GM18861 (cell line): ENCODE results near the gene CTNNA3.

Experiments
- ATAC-seq: cut with Tn5 transposase; IDR thresholded peaks from one replicate; pipeline ENCODE4 v1.9.1; 2021; ENCODE audit not compliant: unreplicated experiment

Gene CTNNA3

GRCh38 chr10:65907199-65907712 is 1788.7 kb downstream of the CTNNA3 start:
- no peak for ATAC-seq

DNA sequence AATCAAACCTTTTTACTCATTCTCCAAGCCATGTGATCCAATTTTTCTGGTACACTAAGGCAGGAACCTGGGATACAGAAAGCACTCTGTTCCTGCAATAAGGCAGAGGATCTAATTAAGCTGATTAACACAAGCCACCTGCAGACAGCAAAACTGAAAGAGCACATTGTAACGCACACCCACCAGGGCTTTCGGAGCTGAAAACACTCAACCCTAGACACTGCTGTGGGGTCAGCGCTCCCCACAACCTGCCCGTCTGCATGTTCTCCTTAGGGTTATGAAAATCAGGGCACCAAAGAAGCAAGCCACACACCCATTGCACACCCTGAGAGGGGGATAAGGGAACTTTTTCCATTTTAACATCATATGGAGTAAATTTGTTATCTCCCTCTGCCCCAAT is 1792.4 kb downstream of the CTNNA3 start:
- no peak for ATAC-seq

DNA sequence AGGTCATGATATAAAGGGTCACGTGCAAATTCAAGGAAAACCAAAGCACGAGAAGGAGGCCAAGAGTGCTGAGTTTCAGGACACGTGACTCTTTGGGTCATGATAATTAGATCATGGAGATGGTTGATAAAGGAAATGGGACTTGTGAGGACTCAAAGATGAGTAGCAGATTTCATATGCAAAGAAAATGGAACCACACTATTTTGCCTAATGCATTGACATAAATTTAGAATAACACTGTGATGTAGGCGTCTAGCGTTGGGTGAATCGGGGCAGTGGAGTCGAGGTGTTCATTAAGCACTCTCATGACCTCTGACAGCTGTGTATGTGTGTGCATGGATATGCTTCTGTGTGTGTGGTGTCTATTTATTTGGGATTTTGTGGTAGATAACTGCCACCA is 1795.7 kb downstream of the CTNNA3 start:
- no peak for ATAC-seq

GRCh38 chr10:65898055-65898454 is 1797.9 kb downstream of the CTNNA3 start:
- ATAC-seq, result no peak

GRCh38 chr10:65894961-65895360 is 1801.0 kb downstream of the CTNNA3 start:
- ATAC-seq, result no peak

DNA sequence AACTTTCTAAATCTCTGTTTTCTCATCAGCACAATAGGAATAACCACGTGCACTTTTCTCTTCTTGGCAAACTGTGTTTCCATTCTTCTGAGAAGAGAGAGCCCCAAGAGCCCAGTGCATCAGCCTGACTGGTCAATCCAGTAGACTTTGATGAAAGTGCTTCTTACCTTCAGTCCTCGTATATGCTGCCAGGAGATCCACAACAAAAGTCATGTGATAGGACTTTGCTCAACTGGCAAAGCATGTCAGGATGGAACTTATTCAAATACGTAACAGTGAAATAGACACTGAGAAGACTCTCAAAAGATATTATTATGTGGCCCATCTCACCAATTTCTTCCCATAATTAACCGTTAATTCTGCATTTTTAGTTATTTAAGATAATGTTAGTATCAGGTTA is 1801.6 kb downstream of the CTNNA3 start:
- no peak for ATAC-seq

DNA sequence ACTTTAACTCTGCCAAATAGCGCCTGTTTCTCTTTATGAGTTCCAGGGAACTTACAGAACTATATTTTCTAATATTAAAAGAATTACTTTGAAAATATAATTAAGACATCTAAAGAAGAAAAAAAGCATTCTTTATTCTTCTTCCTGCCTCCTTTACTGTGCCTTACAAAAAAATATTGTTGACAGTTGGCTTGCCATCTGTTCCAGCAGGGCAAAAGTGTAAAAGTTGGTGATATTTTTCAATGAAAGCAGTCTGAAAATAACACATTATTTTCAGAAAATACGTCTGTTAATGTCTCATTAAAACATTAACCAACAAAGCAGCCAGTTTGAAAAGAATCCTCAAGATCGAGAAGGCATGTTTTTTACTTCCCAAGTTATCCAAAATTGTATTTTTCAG is 1802.3 kb downstream of the CTNNA3 start:
- ATAC-seq, result no peak

GRCh38 chr10:65892284-65892683 is 1803.7 kb downstream of the CTNNA3 start:
- no peak for ATAC-seq

- ATAC-seq, result no peak
These were observed 1804.7 kb downstream of the CTNNA3 start for GRCh38 chr10:65891073-65891981.

DNA sequence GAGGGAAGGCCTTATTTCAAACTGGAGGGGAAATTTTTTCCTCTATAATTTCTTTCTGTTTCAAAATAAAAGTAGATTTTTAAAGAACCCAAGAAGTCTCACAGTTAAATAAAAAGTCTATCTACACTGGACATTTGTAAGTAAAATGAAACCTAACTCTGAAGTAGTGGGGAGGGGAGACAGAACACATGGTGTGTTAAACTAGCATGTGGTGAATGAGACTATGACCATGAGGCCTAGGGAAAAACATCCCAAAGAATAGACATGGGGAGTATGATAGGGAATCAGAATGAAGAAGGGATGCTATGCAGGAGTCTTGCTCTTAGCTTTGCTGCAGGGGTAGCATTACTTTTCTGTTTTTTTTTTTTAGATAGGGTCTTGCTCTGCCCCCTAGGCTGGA is 1831.5 kb downstream of the CTNNA3 start:
- no peak for ATAC-seq

- ATAC-seq, result no peak
These were observed 1832.0 kb downstream of the CTNNA3 start for GRCh38 chr10:65864036-65864435.
